Measurements from ENCODE around the gene DYNLT5.
A peak's percentile ranks its signal among the peaks of the same experiment; 100 is the strongest.
"Not testable (repeated sequence)": the region's sequence is repeated elsewhere in the genome, so short reads cannot be mapped to it uniquely, and the experiment has no call there.

Gene DYNLT5

GRCh38 chr1:66751160-66751559 lies 1.1 kb upstream of the DYNLT5 start:
- no peak for DNase-seq

- DNase-seq = no peak
Observed at GRCh38 chr1:66752671-66753371, 562 bp downstream of the DYNLT5 start.

- DNase-seq = no peak
Observed at GRCh38 chr1:66757722-66758240, 5.5 kb downstream of the DYNLT5 start.

- peak in 1 of 2 experiments; percentile 11 for DNase-seq
Observed at GRCh38 chr1:66758241-66758755, 6.0 kb downstream of the DYNLT5 start.

- no peak for DNase-seq
Observed at GRCh38 chr1:66760506-66760905, 8.2 kb downstream of the DYNLT5 start.

- no peak for DNase-seq
Observed at GRCh38 chr1:66761221-66761620, 9.0 kb downstream of the DYNLT5 start.

GRCh38 chr1:66764994-66765578 lies 12.8 kb downstream of the DYNLT5 start:
- DNase-seq = peak; percentile 26 to 56

- no peak for DNase-seq
Observed at GRCh38 chr1:66767626-66768025, 15.4 kb downstream of the DYNLT5 start.

GRCh38 chr1:66768965-66769364 lies 16.7 kb downstream of the DYNLT5 start:
- DNase-seq = no peak

GRCh38 chr1:66769512-66770229 lies 17.4 kb downstream of the DYNLT5 start:
- DNase-seq = no peak

GRCh38 chr1:66770240-66770639 lies 18.0 kb downstream of the DYNLT5 start:
- no peak for DNase-seq

GRCh38 chr1:66770694-66771093 lies 18.4 kb downstream of the DYNLT5 start:
- DNase-seq = no peak

- no peak for DNase-seq
Observed at GRCh38 chr1:66773227-66773626, 21.0 kb downstream of the DYNLT5 start.

GRCh38 chr1:66774438-66774837 lies 22.2 kb downstream of the DYNLT5 start:
- no peak for DNase-seq

- no peak for DNase-seq
Observed at GRCh38 chr1:66775646-66776045, 23.4 kb downstream of the DYNLT5 start.

- DNase-seq = no peak
Observed at GRCh38 chr1:66777831-66778230, 25.6 kb downstream of the DYNLT5 start.

GRCh38 chr1:66778266-66778665 lies 26.0 kb downstream of the DYNLT5 start:
- DNase-seq = no peak

GRCh38 chr1:66778969-66779368 lies 26.7 kb downstream of the DYNLT5 start:
- no peak for DNase-seq

GRCh38 chr1:66779475-66780078 lies 27.3 kb downstream of the DYNLT5 start:
- no peak for DNase-seq

GRCh38 chr1:66785800-66786199 lies 33.5 kb downstream of the DYNLT5 start:
- not testable (repeated sequence) for DNase-seq

GRCh38 chr1:66787641-66788040 lies 35.4 kb downstream of the DYNLT5 start:
- DNase-seq = no peak

- no peak for DNase-seq
Observed at GRCh38 chr1:66788231-66788939, 36.1 kb downstream of the DYNLT5 start.
